Endothelial cell of umbilical vein (primary cell): ENCODE results near the gene TAF4B. TPM values are rescaled to one million over a fixed set of nuclear protein-coding genes. Genes with fewer than 3 reads are reported as not detected.
"Not testable (repeated sequence)": the region's sequence is repeated elsewhere in the genome, so short reads cannot be mapped to it uniquely, and the experiment has no call there.

Experiments
- BruUV-seq: library from RNA; stranded (reverse); fragments of 400-500 nt; replicated peaks from 2 replicates; lab custom pipeline; 2021; lab: Mats Ljungman, UMichigan
- CTCF ChIA-PET: fragments of 300-600, 350-600 bp; sonication (Branson Sonifier 250); formaldehyde crosslinking; loops from one replicate; lab custom pipeline; 2021; ENCODE audit warnings: antibody characterized with exemption, inconsistent platforms; lab: Charles Lee
- POLR2A ChIA-PET: fragments of 300-600, 350-600 bp; sonication (Branson Sonifier 250); formaldehyde crosslinking; loops from one replicate; lab custom pipeline; 2021; ENCODE audit warnings: antibody characterized with exemption, inconsistent platforms; lab: Charles Lee
- DNase-seq: peaks from one replicate; pipeline ENCODE4 v3.0.0-alpha.2; 2011; ENCODE audit warnings: low read depth, low spot score
- FAIRE-seq: peaks from 2 replicates; lab custom pipeline; 2011; peaks lifted over from hg19 to GRCh38; lab: Jason Lieb, UNC
- H2AFZ ChIP-seq: 2 replicates; pipeline ENCODE4 v1.6.0; 2012; ENCODE audit warnings: low read depth, low read length, control low read depth, inconsistent platforms
- H3K27ac ChIP-seq: 2 replicates; pipeline ENCODE4 v1.5.1; 2011; ENCODE audit warnings: low read depth, mild to moderate bottlenecking, control low read depth, low read length, moderate library complexity; ENCODE audit not compliant: insufficient read depth
- H3K27me3 ChIP-seq, 2 experiments: 2 replicates each; pipeline versions ENCODE4 v1.6.0 to v1.6.1; 2011; ENCODE audit warnings: low read length in 2 of 2, mixed read lengths in 1 of 2; ENCODE audit not compliant: control insufficient read depth in 2 of 2, insufficient read depth in 2 of 2
- H3K36me3 ChIP-seq, 2 experiments: 2 replicates in 1 of 2; 3 replicates in 1 of 2; pipeline ENCODE4 v1.5.1; 2011; ENCODE audit warnings: low read length in 2 of 2, mild to moderate bottlenecking in 1 of 2, moderate library complexity in 1 of 2; ENCODE audit not compliant: control insufficient read depth in 2 of 2, insufficient read depth in 2 of 2; ENCODE audit errors: extremely low read depth in 1 of 2
- H3K4me1 ChIP-seq: 3 replicates; pipeline ENCODE4 v1.5.1; 2011; ENCODE audit warnings: mild to moderate bottlenecking, low read length; ENCODE audit not compliant: control insufficient read depth, insufficient read depth; ENCODE audit errors: extremely low read depth
- H3K4me2 ChIP-seq: 2 replicates; pipeline ENCODE4 v1.6.1; 2011; ENCODE audit warnings: low read length, control low read depth, mixed read lengths; ENCODE audit not compliant: insufficient read depth
- H3K4me3 ChIP-seq, 3 experiments: fragments of 200-600 bp in 1 of 3; sonication (generic), shearing (Covaris generic) in 1 of 3; replicated peaks in 1 of 3; 2 replicates each; pipeline ENCODE4 v1.5.1; 2011 to 2016; ENCODE audit warnings: control low read depth in 3 of 3, low read length in 3 of 3, mild to moderate bottlenecking in 2 of 3, inconsistent platforms in 1 of 3, low read depth in 1 of 3, moderate library complexity in 1 of 3; ENCODE audit not compliant: insufficient read depth in 1 of 3
- H3K79me2 ChIP-seq: 2 replicates; pipeline ENCODE4 v1.6.0; 2012; ENCODE audit warnings: low read length, inconsistent platforms; ENCODE audit not compliant: control insufficient read depth, insufficient read depth
- H3K9ac ChIP-seq: replicated peaks from 2 replicates; pipeline ENCODE3; 2011; ENCODE audit warnings: low read length, control low read depth; ENCODE audit not compliant: insufficient read depth; ENCODE audit errors: extremely low read depth
- H3K9me1 ChIP-seq: replicated peaks from 3 replicates; pipeline ENCODE4 v1.6.0; 2011; ENCODE audit warnings: mild to moderate bottlenecking, low read length; ENCODE audit not compliant: control insufficient read depth, insufficient read depth; ENCODE audit errors: extremely low read depth
- H3K9me3 ChIP-seq: replicated peaks from 2 replicates; pipeline ENCODE4 v1.5.1; 2012; ENCODE audit warnings: low read length, inconsistent platforms; ENCODE audit not compliant: control insufficient read depth, insufficient read depth
- H4K20me1 ChIP-seq: replicated peaks from 2 replicates; pipeline ENCODE3; 2011; ENCODE audit warnings: mild to moderate bottlenecking, low read length; ENCODE audit not compliant: control insufficient read depth, insufficient read depth; ENCODE audit errors: extremely low read depth
- EZH2 ChIP-seq: IDR thresholded peaks from 2 replicates; pipeline ENCODE4 v1.6.1; 2012; ENCODE audit warnings: borderline replicate concordance, low read depth, mild to moderate bottlenecking, moderate library complexity, low read length, inconsistent platforms; ENCODE audit not compliant: severe bottlenecking
- FOS ChIP-seq: IDR thresholded peaks from 2 replicates; pipeline ENCODE4 v1.6.1; 2011; ENCODE audit warnings: mild to moderate bottlenecking, low read length, moderate library complexity, borderline replicate concordance; ENCODE audit not compliant: insufficient read depth
- GATA2 ChIP-seq: IDR thresholded peaks from 2 replicates; pipeline ENCODE4 v1.7.0; 2011; ENCODE audit warnings: low read depth, mild to moderate bottlenecking, moderate library complexity, mixed read lengths, low read length; ENCODE audit not compliant: insufficient read length, insufficient read depth
- JUN ChIP-seq: IDR thresholded peaks from 2 replicates; pipeline ENCODE4 v1.6.1; 2011; ENCODE audit warnings: borderline replicate concordance, low read depth; ENCODE audit not compliant: insufficient read length, insufficient read depth
- MAX ChIP-seq: IDR thresholded peaks from 2 replicates; pipeline ENCODE4 v1.6.1; 2011; ENCODE audit not compliant: insufficient read depth, insufficient read length
- MYC ChIP-seq: IDR thresholded peaks from one replicate; pipeline ENCODE4 v1.6.1; 2011; ENCODE audit warnings: mild to moderate bottlenecking, low read depth, low read length
- POLR2A ChIP-seq: IDR thresholded peaks from 2 replicates; pipeline ENCODE4 v1.6.1; 2012; ENCODE audit warnings: low read depth, mild to moderate bottlenecking, control low read depth, low read length
- POLR2AphosphoS5 ChIP-seq: IDR thresholded peaks from 2 replicates; pipeline ENCODE4 v1.6.1; 2012; ENCODE audit warnings: low read depth, mild to moderate bottlenecking, control low read depth, low read length, moderate library complexity; ENCODE audit not compliant: insufficient read depth
- dilution Hi-C: fragments of 300-500 bp; cut with MboI; formaldehyde crosslinking; loops from one replicate; pipeline ENCODE4 v1.15.0; 2019; ENCODE audit warnings: low sequenced_read_pairs; ENCODE audit not compliant: extremely low pct_ligation_motif_present
- intact Hi-C: fragments of 100-400 bp; cut with micrococcal nuclease; formaldehyde crosslinking; loops from one replicate; pipeline ENCODE4 v1.10.0; 2022
- polyA plus RNA-seq, 4 experiments: library from polyadenylated mRNA; depleted of rRNA in 3 of 4; stranded (reverse) in 3 of 4; unstranded in 1 of 4; fragments of >200 nt; gene quantifications; 2 replicates each; pipeline versions ENCODE4 v1.2.1 to v1.2.3, GENCODE V29; 2011 to 2012; ENCODE audit warnings: missing spikeins in 1 of 4
- total RNA-seq: library from RNA; stranded (reverse); gene quantifications from 2 replicates; pipeline ENCODE4 v1.2.3, GENCODE V29; 2021
- TF ChIP-seq, protein P1 (sequence below), 2 donors: IDR thresholded peaks; 1 replicate in 1 of 2; 2 replicates in 1 of 2; pipeline ENCODE4 v1.5.1; 2011; ENCODE audit warnings: low read length in 2 of 2, mild to moderate bottlenecking in 2 of 2, moderate library complexity in 2 of 2, control low read depth in 1 of 2, inconsistent platforms in 1 of 2, low read depth in 1 of 2; ENCODE audit not compliant: insufficient read depth in 1 of 2; ENCODE audit errors: extremely low read depth in 1 of 2

The TAF4B gene
- total and polyA plus RNA-seq, 2 donors (not counting 3 experiments of a cell fraction or from before 2014, with no cell fraction given): 0.47 to 2.0 TPM

DNA sequence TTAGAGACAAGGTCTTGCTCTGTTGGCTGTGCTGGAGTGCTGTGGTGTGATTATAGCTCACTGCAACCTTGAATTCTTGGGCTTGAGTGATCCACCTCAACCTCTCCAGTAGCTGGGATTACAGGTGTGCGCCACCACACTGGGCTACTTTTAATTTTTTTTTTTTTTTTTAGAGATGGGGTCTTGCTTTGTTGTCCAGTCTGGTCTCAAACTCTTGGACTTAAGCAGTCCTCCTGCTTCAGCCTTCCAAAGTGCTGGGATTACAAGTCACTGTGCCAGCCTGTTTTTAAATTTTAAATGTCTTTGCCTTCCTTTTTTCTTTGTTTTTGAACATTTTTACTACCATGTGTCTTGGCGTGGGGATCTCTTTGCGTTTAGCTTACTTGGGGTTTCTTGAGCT is 32.5 kb downstream of the TAF4B start:
- dilution Hi-C loops: no loop called here
- Histone ChIP-seq H3K4me1 (no peaks in the 10 kb centered on the region), H3K4me2 (no peak overlapping the region), H3K9me3 (no peaks in the 10 kb centered on the region), H2AFZ (no peak overlapping the region), H3K4me3 (no peak overlapping the region), H3K36me3 (no peaks in the 10 kb centered on the region), H3K9me1 (no peaks in the 10 kb centered on the region), H3K27me3 (no peaks in the 10 kb centered on the region), H4K20me1 (no peaks in the 10 kb centered on the region), H3K9ac (no peak overlapping the region), H3K79me2 (no peaks in the 10 kb centered on the region), H3K27ac (no peak overlapping the region)
- intact Hi-C loops: no loop called here
- ChIA-PET POLR2A (no interaction called here), CTCF (no interaction called here)
- BruUV-seq: no TSS peak
- TF ChIP-seq, protein P1, sequence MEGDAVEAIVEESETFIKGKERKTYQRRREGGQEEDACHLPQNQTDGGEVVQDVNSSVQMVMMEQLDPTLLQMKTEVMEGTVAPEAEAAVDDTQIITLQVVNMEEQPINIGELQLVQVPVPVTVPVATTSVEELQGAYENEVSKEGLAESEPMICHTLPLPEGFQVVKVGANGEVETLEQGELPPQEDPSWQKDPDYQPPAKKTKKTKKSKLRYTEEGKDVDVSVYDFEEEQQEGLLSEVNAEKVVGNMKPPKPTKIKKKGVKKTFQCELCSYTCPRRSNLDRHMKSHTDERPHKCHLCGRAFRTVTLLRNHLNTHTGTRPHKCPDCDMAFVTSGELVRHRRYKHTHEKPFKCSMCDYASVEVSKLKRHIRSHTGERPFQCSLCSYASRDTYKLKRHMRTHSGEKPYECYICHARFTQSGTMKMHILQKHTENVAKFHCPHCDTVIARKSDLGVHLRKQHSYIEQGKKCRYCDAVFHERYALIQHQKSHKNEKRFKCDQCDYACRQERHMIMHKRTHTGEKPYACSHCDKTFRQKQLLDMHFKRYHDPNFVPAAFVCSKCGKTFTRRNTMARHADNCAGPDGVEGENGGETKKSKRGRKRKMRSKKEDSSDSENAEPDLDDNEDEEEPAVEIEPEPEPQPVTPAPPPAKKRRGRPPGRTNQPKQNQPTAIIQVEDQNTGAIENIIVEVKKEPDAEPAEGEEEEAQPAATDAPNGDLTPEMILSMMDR (IDR thresholded peaks at IDR 0.05; ENCODE audit: extremely low read depth in 1 of 2, insufficient read depth in 1 of 2, low read depth in 1 of 2, low read length in 2 of 2): no peak
- TF ChIP-seq JUN (no peak), EZH2 (no peak), POLR2AphosphoS5 (no peak), FOS (no peak), MYC (no peak), POLR2A (no peak), GATA2 (no peak), MAX (no peak)
- DNase-seq (no peak), FAIRE-seq (no peak)

DNA sequence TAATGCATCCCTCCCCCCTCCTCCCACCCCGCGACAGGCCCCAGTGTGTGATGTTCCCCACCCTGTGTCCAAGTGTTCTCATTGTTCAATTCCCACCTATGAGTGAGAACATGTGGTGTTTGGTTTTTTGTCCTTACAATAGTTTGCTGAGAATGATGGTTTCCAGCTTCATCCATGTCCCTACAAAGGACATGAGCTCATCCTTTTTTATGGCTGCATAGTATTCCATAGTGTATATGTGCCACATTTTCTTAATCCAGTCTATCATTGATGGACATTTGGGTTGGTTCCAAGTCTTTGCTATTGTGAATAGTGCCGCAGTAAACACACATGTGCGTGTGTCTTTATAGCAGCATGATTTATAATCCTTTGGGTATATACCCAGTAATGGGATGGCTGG is 33.2 kb downstream of the TAF4B start:
- H3K36me3 ChIP-seq, FAIRE-seq, H3K27ac ChIP-seq, H3K4me1 ChIP-seq, BruUV-seq, intact Hi-C loops, H3K4me3 ChIP-seq, dilution Hi-C loops, H3K27me3 ChIP-seq, H3K9me1 ChIP-seq, H3K79me2 ChIP-seq, POLR2A ChIA-PET, H3K9me3 ChIP-seq, H3K9ac ChIP-seq, H2AFZ ChIP-seq, H4K20me1 ChIP-seq, CTCF ChIA-PET, DNase-seq, H3K4me2 ChIP-seq: not testable (repeated sequence)
